ENCODE results near the gene C1QTNF1.

The C1QTNF1 gene

DNA sequence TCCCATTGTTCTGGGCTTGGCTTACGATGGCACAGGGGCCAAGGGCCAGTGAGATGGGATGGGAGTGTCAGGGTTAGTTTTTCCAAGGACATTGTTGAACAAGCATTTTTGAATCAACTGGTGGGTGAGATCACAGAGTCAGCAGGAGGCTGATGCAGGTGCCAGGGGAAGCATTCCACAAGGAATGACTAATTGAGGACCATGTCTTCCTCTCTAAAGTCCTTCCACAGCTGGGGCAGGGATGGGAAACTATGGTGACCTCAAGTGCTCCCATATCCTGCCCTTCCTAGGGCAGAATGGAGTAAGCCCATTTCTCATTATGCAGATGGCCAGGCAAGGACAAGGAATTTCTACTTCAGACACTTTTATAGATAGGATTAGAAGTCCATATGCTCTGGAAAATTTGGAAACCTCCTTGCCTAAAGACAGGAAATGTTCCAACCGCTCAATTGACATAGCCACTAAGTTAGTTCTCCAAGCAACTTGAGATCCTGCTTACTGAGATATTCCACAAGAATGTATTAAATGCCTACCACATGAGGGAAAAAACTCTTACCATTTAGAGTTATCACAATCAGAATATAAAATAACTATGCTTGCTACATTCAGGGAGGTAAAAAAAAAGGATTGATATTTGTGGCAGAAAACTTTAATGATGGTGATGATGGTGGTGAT, 29.4 kb downstream of the C1QTNF1 start:
- Histone ChIP-seq H3K27ac (no peak overlapping the region), H3K4me1 (no peaks in the 10 kb centered on the region), H3K79me2 (no peaks in the 10 kb centered on the region), H3K9me3 (ENCODE audit: control insufficient read depth, low read length) (no peaks in the 10 kb centered on the region), H3K4me2 (ENCODE audit: low read length) (no peak overlapping the region), H3K9ac (no peak overlapping the region), H2AFZ (no peak overlapping the region), H3K4me3 (ENCODE audit: low read depth, low read length) (no peak overlapping the region), H3K36me3 (ENCODE audit: control insufficient read depth, insufficient read depth, low read length) (no peaks in the 10 kb centered on the region), H3K27me3 (ENCODE audit: control insufficient read depth, insufficient read depth, low read length) (no peaks in the 10 kb centered on the region)
- TF ChIP-seq, protein P1, sequence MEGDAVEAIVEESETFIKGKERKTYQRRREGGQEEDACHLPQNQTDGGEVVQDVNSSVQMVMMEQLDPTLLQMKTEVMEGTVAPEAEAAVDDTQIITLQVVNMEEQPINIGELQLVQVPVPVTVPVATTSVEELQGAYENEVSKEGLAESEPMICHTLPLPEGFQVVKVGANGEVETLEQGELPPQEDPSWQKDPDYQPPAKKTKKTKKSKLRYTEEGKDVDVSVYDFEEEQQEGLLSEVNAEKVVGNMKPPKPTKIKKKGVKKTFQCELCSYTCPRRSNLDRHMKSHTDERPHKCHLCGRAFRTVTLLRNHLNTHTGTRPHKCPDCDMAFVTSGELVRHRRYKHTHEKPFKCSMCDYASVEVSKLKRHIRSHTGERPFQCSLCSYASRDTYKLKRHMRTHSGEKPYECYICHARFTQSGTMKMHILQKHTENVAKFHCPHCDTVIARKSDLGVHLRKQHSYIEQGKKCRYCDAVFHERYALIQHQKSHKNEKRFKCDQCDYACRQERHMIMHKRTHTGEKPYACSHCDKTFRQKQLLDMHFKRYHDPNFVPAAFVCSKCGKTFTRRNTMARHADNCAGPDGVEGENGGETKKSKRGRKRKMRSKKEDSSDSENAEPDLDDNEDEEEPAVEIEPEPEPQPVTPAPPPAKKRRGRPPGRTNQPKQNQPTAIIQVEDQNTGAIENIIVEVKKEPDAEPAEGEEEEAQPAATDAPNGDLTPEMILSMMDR (IDR thresholded peaks at IDR 0.05): no peak

DNA sequence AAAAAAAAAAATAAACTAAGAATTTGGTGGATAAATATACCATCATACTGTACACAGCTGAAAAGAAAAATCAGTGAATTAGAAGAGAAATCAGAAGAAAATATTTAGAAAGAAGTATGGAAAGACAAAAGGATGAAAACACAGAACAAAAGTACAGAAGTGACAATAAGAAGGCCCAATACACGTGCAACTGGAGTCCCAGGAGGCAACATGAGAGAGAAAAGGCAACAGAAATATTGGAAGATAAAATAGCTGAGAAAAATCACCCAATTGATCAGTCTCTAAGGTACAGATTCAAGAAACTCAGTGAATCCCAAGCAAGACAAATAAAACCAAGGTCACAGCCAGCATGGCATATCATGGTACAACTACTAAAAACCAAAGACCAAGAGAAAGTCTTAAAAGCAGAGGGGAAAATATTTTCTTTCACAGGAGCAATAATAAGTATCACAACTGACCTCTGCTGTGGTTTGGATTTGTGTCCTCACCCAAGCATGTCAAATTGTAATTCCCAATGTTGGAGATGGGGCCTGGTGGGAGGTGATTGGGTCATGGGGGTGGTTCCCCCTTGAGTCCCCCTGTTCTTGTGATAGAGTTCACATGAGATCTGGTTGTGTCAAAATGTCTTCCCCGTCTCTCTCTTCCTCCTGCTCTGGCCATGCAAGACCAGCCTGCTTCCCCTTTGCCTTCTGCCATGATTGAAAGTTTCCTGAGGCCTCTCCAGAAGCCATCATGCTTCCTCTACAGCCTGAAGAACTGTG, 30.4 kb downstream of the C1QTNF1 start:
- no peaks in the 10 kb centered on the region for H3K79me2 ChIP-seq
- TF ChIP-seq, protein P1 (IDR thresholded peaks at IDR 0.05): no peak
- H2AFZ ChIP-seq: no peak overlapping the region
- H3K27ac ChIP-seq: peak overlapping the region; percentile 24
- no peak overlapping the region for H3K9ac ChIP-seq
- no peak overlapping the region for H3K4me3 ChIP-seq (ENCODE audit: low read depth, low read length)
- H3K36me3 ChIP-seq (ENCODE audit: control insufficient read depth, insufficient read depth, low read length): no peaks in the 10 kb centered on the region
- H3K9me3 ChIP-seq (ENCODE audit: control insufficient read depth, low read length): no peaks in the 10 kb centered on the region
- no peaks in the 10 kb centered on the region for H3K4me1 ChIP-seq
- H3K4me2 ChIP-seq (ENCODE audit: low read length): no peak overlapping the region
- no peaks in the 10 kb centered on the region for H3K27me3 ChIP-seq (ENCODE audit: control insufficient read depth, insufficient read depth, low read length)

DNA sequence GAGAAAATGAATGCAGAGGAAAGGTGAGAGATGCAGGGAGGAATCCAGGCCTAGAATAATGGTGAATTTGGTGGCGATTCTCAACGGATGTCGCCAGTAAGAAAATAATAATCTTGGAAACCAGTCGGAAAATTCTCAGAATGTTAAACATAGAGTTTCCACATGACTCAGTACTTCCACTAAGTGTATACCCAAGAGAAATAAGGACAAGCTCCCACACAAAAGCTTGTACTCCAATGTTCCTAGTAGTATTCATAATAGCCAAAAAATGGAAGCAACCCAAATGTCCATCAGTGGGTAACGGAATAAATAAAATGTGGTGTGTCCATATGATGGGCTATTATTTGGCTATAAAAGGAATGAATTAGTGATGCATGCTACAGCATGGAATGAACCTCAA, 31.2 kb downstream of the C1QTNF1 start:
- Histone ChIP-seq H3K27me3 (ENCODE audit: control insufficient read depth, insufficient read depth, low read length) (no peaks in the 10 kb centered on the region), H3K79me2 (no peaks in the 10 kb centered on the region), H3K4me3 (ENCODE audit: low read depth, low read length) (no peak overlapping the region), H3K27ac (no peak overlapping the region), H3K36me3 (ENCODE audit: control insufficient read depth, insufficient read depth, low read length) (no peaks in the 10 kb centered on the region), H3K9ac (no peak overlapping the region), H2AFZ (no peak overlapping the region), H3K4me1 (no peaks in the 10 kb centered on the region), H3K4me2 (ENCODE audit: low read length) (no peak overlapping the region), H3K9me3 (ENCODE audit: control insufficient read depth, low read length) (no peaks in the 10 kb centered on the region)
- TF ChIP-seq, protein P1 (IDR thresholded peaks at IDR 0.05): no peak

DNA sequence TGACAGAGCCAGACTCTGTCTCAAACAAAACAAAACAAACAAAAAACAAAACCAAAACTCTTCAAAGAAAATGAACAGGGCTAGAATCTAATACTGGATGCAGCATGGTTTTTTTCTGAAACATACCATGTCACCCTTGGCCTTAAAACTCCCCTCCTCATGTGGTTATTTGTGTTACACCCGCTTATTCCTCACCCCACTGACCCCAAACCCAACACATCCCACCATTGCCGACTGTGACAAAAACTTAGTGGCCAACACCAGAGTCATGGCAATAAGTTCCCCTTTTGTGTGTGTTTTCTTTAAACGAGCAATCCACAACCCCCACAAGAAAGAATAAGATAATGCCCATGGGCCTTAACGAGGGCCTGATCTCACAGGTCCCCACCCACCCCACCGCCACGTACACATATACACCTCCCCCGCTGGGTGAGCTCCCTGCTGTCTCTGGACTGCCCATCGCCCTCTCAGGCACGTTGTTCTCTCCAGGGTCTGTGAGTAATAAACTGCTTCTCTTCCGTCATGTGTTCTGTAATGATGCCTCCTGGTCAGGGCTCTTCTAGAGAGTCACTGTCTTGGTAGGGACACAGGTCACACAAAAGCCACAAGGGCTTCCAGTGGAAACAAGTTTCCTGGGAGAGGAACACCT, 33.9 kb downstream of the C1QTNF1 start:
- Histone ChIP-seq H3K9ac (no peak overlapping the region), H2AFZ (no peak overlapping the region), H3K4me2 (ENCODE audit: low read length) (no peak overlapping the region), H3K27me3 (ENCODE audit: control insufficient read depth, insufficient read depth, low read length) (no peaks in the 10 kb centered on the region), H3K36me3 (ENCODE audit: control insufficient read depth, insufficient read depth, low read length) (no peaks in the 10 kb centered on the region), H3K4me3 (ENCODE audit: low read depth, low read length) (no peak overlapping the region), H3K9me3 (ENCODE audit: control insufficient read depth, low read length) (no peaks in the 10 kb centered on the region), H3K4me1 (no peaks in the 10 kb centered on the region), H3K79me2 (no peaks in the 10 kb centered on the region), H3K27ac (no peak overlapping the region)
- TF ChIP-seq, protein P1 (IDR thresholded peaks at IDR 0.05): no peak

All from parathyroid adenoma (tissue), 2 donors.